ENCODE data around the gene DCC. TPM values are rescaled to one million over a fixed set of nuclear protein-coding genes. Genes with fewer than 3 reads are reported as not detected.

DCC gene
- total RNA-seq, 6 experiments from 2014 or later = not detected

- H3K9me3 Mint-ChIP-seq = peaks cover 38% of the 10 kb centered on the region
- H3K4me1 Mint-ChIP-seq (ENCODE audit: low read depth) = no peaks in the 10 kb centered on the region
- H3K36me3 Mint-ChIP-seq (ENCODE audit: low read depth) = no peaks in the 10 kb centered on the region
- no peak overlapping the region for H3K4me3 Mint-ChIP-seq
- no peak overlapping the region for H3K27ac Mint-ChIP-seq
- no peak for DNase-seq
- H3K27me3 Mint-ChIP-seq (ENCODE audit: insufficient read depth) = no peaks in the 10 kb centered on the region
- no peak for TF ChIP-seq CTCF (IDR thresholded peaks at IDR 0.05)
Measured at GRCh38 chr18:52451256-52451655, 111.3 kb downstream of the DCC start.

- Mint-ChIP-seq H3K36me3 (ENCODE audit: low read depth) (no peaks in the 10 kb centered on the region), H3K4me3 (no peak overlapping the region), H3K27ac (no peak overlapping the region), H3K9me3 (peaks cover 32% of the 10 kb centered on the region), H3K27me3 (ENCODE audit: insufficient read depth) (no peaks in the 10 kb centered on the region), H3K4me1 (ENCODE audit: low read depth) (no peaks in the 10 kb centered on the region)
- TF ChIP-seq CTCF (IDR thresholded peaks at IDR 0.05) = no peak
- DNase-seq = no peak
Measured at GRCh38 chr18:52451851-52452250, 111.9 kb downstream of the DCC start.

GRCh38 chr18:52452427-52452826 is 112.4 kb downstream of the DCC start:
- Mint-ChIP-seq H3K27me3 (ENCODE audit: insufficient read depth) (no peaks in the 10 kb centered on the region), H3K9me3 (peaks cover 26% of the 10 kb centered on the region), H3K36me3 (ENCODE audit: low read depth) (no peaks in the 10 kb centered on the region), H3K4me1 (ENCODE audit: low read depth) (no peaks in the 10 kb centered on the region), H3K27ac (no peak overlapping the region), H3K4me3 (no peak overlapping the region)
- DNase-seq = no peak
- no peak for TF ChIP-seq CTCF (IDR thresholded peaks at IDR 0.05)

- no peaks in the 10 kb centered on the region for H3K36me3 Mint-ChIP-seq (ENCODE audit: low read depth)
- H3K4me3 Mint-ChIP-seq = no peak overlapping the region
- H3K9me3 Mint-ChIP-seq = peaks cover 32% of the 10 kb centered on the region
- no peaks in the 10 kb centered on the region for H3K4me1 Mint-ChIP-seq (ENCODE audit: low read depth)
- no peak for DNase-seq
- H3K27me3 Mint-ChIP-seq (ENCODE audit: insufficient read depth) = no peaks in the 10 kb centered on the region; the same call in 1 of the 2 replicates
- TF ChIP-seq CTCF (IDR thresholded peaks at IDR 0.05) = no peak
- H3K27ac Mint-ChIP-seq = no peak overlapping the region
Measured at GRCh38 chr18:52459890-52460289, 119.9 kb downstream of the DCC start.

GRCh38 chr18:52462853-52463252 is 122.9 kb downstream of the DCC start:
- no peak for TF ChIP-seq CTCF (IDR thresholded peaks at IDR 0.05)
- DNase-seq = no peak
- H3K9me3 Mint-ChIP-seq = peaks cover 37% of the 10 kb centered on the region
- H3K4me1 Mint-ChIP-seq (ENCODE audit: low read depth) = no peaks in the 10 kb centered on the region
- H3K27ac Mint-ChIP-seq = no peak overlapping the region
- no peaks in the 10 kb centered on the region; the same call in 1 of the 2 replicates for H3K27me3 Mint-ChIP-seq (ENCODE audit: insufficient read depth)
- no peak overlapping the region for H3K4me3 Mint-ChIP-seq
- H3K36me3 Mint-ChIP-seq (ENCODE audit: low read depth) = no peaks in the 10 kb centered on the region

GRCh38 chr18:52465391-52465790 is 125.4 kb downstream of the DCC start:
- Mint-ChIP-seq H3K9me3 (peaks cover 38% of the 10 kb centered on the region), H3K36me3 (ENCODE audit: low read depth) (no peaks in the 10 kb centered on the region), H3K4me3 (no peak overlapping the region), H3K27me3 (ENCODE audit: insufficient read depth) (no peaks in the 10 kb centered on the region), H3K4me1 (ENCODE audit: low read depth) (no peaks in the 10 kb centered on the region), H3K27ac (no peak overlapping the region)
- no peak for TF ChIP-seq CTCF (IDR thresholded peaks at IDR 0.05)
- no peak for DNase-seq

All from HFFc6 (cell line).